ENCODE results near the gene MAGEA4.

The MAGEA4 gene

DNA sequence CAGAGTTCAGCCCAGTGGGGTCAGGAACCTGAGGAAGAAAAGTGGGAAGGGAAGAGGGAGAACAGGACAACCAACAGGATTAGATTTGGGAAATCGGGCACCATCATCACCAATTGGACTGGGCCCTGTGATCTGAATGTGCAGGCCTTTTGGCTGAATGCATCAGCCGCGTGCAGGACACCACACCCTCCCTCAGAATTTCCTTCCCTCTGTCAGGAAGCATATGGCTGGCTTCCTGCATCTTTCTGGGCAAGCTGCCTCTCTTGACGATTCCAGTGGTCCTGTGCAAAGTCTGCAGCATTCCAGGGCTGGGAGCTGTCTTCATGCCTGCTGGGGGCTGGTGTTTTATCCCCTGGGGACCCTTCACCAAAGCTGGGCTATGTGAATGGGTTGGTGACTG lies 16.4 kb downstream of the MAGEA4 start:
- DNase-seq (ENCODE audit: low spot score): no peak

DNA sequence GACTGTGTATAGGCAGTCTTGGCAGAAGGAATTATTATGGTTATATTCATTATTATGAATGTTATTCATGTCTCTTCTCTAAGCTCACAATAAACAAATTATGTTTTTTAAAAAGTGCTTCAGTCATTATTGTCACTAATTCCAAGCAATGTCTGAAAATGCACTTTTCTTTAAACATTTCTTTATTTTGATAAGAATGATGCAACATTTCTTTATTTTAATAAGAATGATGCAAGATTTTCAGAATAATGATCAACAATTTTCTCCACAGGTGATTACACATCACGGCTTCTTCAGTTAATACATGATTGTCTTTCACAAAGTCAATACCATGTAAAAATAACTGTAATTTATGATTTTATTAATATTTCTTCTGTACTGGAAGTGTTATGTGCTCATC lies 22.7 kb downstream of the MAGEA4 start:
- no peak for DNase-seq (ENCODE audit: low spot score)

DNA sequence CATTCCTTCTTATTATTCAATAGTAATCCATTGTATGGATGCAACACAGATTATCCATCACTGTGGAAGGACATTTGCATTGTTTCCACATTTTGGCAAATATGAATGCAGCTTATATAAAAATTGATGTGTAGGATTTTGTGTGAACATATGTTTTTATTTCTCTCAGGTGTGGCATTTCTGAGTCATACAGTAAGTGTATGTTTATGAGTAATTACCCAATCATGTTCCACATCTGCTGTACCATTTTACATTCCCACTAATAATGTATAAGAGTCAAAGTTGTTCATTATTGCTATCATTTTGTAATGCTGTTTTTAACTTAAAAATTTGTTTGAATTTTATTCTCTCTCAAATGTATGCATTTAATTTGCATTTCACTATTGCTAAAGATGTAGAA lies 25.5 kb downstream of the MAGEA4 start:
- no peak for DNase-seq (ENCODE audit: low spot score)

DNA sequence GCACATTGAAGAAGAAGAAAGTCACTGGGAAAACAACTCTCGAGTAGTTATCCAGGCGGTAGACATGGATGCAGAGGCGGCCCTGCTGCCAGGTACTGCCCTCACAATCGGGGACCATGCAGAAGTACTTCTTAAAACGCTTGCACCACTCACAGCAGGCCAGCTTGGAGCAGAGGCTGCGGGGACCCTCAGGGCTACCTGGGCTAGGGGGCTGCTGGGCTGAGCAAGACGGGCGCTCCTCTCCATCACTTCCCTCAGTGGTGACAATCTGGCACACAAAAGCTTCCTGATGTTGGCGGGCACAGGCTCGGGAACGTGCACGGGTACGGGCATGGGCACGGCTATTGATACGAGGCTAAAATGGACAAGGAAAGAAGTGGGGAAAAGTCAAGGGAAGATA lies 42.0 kb downstream of the MAGEA4 start:
- no peak for DNase-seq (ENCODE audit: low spot score)

DNA sequence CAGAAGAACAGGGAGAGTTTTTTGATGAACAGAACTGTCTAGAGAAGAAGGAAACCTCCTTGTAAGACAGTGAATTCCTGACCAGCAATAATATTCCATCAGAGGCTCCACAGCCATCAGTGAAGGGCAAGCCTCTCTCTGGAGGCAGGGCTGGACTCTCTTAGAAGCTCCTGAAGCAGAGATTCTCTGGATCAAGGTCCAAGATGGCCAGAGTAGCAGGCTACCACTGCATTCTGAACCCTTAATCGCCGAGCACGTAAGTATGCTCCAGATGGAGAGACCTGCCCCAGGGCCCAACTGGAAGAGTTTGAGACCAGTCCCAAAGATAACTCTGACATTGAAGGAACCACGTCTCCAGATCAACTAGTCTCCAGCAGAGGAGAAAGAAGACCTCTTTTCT lies 45.4 kb downstream of the MAGEA4 start:
- DNase-seq (ENCODE audit: low spot score): no peak

DNA sequence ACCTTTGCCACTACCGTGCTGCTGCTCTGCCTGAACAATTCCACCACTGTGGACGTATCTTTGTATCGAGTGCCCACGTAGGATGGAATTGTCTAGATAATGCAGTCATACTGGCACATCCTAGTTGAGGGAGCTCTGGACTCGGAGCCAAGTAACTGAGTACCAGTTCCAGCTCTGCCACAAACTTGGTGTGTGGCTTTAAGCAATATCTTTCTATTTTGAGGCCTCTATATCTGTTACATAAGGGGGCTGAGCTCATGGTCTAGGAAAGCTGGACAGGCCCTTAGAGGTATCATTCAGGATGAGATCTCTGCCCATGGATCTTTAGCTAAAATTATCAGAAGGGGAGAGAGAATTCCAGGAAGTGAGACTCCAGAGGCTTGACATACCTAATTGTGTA lies 49.3 kb downstream of the MAGEA4 start:
- no peak for DNase-seq (ENCODE audit: low spot score)

DNA sequence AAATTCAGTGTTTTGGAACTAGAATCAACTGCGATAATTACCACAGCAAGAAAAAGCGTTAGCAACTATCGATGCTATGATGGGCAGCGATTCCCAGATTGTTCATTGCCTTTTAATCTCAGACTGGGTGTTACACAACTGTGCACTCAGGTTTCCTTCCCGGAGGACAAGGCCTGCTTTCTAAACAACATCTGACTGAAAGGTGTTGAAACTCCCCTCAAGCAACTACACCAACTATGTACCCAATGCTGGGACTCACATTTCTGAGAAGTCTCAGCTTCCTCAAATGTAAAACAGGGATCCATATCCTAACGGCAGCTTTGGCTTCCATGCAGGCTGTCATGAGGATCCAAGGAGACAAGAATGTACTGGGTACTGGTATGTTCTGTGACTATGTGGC lies 53.5 kb downstream of the MAGEA4 start:
- DNase-seq (ENCODE audit: low spot score): no peak

DNA sequence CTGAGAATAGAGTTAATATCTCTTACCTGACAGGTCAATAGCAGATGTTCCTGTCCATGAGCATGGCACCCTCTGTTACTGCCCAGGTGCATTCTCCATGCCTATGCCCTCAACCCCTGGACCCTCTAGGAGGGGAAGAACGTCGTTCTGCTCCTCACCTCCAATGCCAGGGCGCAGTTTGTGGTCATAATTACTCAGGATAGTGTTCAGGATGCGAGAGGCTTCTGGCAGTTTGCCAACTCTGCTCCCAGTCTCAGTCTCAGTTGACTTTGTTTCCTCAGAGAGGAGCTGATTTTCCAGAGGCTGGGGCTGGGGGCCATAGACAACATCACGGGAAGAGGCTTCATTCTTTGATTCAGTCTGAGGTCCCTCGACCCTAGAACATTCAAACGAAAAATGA lies 57.3 kb downstream of the MAGEA4 start:
- no peak for DNase-seq (ENCODE audit: low spot score)

DNA sequence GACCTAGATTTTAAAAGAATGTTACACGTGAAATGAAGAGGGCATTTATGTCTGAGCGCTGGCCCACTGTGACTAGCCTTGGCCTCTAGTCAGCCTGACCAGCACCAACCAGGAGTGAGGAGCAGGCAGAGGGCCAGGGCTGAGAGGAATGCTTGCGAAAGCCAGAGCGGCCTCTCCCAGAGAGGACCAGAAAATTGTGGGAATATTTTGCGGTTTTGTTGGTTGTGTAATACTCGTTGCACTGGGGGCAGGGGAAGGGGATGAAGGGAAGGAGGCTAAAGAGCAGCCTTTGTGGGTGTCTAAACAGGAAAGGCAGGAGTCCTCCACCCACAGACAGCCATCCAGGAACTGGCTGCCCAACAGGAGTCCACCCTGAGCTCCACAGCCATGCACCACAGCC lies 58.0 kb downstream of the MAGEA4 start:
- DNase-seq (ENCODE audit: low spot score): peak; percentile 50

DNA sequence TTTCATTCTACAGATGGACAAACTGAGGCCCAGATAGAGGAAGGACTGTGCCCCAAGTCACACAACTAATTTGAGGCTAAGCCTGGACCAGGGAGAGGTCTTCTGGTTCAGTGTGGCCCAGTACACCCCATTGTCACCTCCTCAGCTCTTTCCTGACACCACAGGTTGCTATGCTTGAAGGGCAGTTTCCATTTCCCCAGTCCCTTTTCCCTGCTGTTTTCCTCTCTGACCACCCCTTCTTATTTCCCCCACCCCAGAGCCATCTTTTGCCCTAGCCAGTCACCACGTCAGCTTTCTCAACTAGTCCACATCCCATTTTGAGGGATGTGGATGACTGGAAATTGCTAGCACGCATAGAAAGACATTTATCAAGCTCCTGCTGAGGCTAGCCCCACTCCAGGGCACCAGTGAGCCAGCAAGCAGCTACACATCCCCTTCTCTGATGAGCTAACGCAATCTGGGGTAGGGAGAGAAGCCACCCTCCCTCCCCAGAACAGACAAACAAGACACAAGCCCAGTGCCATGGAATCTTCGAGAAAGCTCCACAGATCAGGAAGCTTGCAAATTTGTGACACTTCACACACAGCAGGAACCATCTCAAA lies 60.5 kb downstream of the MAGEA4 start:
- DNase-seq (ENCODE audit: low spot score): no peak

DNA sequence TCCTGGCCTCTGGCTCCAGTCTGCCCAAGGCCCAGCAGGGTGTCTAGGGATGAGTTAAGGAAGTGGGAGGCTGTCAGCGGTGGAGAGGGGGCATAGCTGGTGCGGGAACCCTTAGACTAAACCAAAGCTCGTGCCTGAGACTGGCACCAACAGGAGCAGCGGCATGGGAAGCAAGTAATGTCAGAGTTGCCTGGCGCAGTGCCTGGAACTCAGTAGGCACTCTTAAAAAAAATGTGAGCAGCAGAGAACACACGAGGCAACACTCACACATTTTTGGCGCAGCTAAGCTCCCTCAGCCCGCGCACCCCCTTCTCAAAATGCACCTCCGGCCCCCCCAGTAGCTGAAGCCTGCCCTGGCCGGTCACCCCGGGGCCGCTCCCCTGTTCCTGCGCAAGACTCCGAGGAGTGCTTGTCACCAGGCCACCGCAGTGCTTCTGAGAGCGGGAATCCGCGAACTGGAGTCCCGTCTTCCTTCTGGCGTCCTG lies 61.2 kb downstream of the MAGEA4 start:
- no peak for DNase-seq (ENCODE audit: low spot score)
